Hematopoietic multipotent progenitor cell treated with erythropoietin and hydrocortisone succinate and interleukin-3 and kit ligand, for 17 days (in vitro differentiated cells): ENCODE measurements around the gene HOXD4.

Experiments
- DNase-seq: peaks from one replicate; pipeline ENCODE4 v3.0.0-alpha.2; 2015; ENCODE audit warnings: low spot score

The HOXD4 gene

GRCh38 chr2:176187899-176188773 lies 36.8 kb downstream of the HOXD4 start, which contains the start of gene HOXD1:
Gene HOXD1, plus strand, starts transcription at chr2:176188668. Its CDS starts 134 bp downstream, at chr2:176188802.
- no peak for DNase-seq

- DNase-seq = no peak
Measured at GRCh38 chr2:176188774-176189680, 37.7 kb downstream of the HOXD4 start.

DNA sequence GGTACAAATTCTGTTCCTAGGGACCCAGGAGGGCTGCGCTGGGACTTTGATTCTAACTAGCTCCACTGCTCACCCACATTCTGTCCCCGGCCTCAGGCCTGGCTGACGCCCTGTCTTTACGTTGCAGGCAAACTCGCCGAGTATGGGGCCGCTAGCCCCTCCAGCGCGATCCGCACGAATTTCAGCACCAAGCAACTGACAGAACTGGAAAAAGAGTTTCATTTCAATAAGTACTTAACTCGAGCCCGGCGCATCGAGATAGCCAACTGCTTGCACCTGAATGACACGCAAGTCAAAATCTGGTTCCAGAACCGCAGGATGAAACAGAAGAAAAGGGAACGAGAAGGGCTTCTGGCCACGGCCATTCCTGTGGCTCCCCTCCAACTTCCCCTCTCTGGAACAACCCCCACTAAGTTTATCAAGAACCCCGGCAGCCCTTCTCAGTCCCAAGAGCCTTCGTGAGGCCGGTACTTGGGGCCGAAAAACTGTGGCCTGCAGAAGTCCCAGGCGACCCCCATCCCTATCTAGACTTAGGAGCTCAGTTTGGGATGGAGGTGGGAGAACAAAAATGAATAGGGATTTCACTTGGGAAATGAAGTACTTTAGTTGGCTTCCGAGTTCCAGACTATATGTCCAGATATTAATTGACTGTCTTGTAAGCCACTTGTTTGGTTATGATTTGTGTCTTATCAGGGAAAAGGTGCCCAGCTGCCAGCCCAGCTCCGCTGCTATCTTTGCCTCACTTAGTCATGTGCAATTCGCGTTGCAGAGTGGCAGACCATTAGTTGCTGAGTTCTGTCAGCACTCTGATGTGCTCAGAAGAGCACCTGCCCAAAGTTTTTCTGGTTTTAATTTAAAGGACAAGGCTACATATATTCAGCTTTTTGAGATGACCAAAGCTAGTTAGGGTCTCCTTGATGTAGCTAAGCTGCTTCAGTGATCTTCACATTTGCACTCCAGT lies 38.6 kb downstream of the HOXD4 start:
- DNase-seq = no peak

- DNase-seq = no peak
Measured at GRCh38 chr2:176192351-176192750, 41.0 kb downstream of the HOXD4 start.

DNA sequence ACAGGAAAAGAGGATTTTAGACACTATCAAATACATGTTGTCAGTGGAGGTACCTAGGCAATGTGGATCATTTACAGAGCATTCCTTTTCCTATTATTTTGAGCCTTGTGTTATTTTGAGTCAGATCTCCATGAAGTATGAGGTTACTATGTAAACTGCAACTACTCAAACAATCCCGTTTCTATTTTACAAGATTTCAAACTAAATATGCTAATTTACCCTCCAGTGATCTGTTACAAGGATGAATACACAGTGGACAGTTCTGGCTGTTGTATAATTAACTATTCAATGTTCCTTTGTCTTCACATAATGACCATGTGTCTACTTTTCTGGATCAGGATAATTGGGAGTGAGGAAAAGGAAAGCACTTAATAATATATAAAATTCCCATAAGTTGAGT lies 41.7 kb downstream of the HOXD4 start:
- no peak for DNase-seq

DNA sequence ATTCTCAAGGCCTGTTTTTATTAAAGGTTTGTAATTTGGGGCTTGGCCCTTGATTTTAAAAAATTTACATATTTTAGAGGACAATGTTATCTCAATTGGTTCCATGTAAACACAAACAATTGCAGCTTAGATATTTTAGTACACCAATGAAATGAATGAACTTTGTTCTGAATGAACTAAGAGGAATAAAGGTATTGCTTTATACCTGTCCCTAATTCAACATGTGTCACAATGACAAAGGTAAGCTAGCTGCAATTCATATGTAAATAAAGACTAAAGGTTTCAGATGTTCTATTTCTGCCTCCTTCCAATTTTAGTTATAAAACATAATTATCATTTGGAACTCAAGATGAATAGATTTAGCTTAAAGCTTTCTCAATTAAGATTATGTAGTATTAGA lies 48.6 kb downstream of the HOXD4 start:
- DNase-seq = no peak

DNA sequence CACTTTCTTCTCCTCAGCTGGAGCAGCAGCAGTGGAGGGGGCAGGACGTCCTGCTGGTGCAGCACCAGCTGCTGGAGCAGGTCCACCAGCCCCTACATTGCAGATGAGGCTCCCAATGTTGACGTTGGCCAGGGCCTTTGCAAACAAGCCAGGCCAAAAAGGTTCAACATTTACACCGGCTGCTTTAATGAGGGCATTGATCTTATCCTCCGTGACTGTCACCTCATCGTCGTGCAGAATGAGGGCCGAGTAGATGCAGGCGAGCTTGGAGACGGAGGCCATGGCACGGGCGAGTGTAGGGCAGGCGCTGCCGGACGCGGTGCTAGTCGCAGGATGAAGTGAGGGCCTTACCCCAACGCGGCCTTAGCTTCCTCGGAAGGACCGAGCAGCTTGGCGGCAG lies 49.6 kb downstream of the HOXD4 start:
- no peak for DNase-seq

GRCh38 chr2:176202491-176202890 lies 51.1 kb downstream of the HOXD4 start:
- DNase-seq = no peak
